GM19239 (cell line): ENCODE results near the gene ACADS.

ENCODE experiments used
- DNase-seq: peaks from one replicate; pipeline ENCODE4 v3.0.0; 2011; ENCODE audit warnings: low spot score; ENCODE audit not compliant: insufficient read length
- FAIRE-seq: peaks from 2 replicates; lab custom pipeline; 2011; peaks lifted over from hg19 to GRCh38; lab: Jason Lieb, UNC

ACADS gene, protein sequence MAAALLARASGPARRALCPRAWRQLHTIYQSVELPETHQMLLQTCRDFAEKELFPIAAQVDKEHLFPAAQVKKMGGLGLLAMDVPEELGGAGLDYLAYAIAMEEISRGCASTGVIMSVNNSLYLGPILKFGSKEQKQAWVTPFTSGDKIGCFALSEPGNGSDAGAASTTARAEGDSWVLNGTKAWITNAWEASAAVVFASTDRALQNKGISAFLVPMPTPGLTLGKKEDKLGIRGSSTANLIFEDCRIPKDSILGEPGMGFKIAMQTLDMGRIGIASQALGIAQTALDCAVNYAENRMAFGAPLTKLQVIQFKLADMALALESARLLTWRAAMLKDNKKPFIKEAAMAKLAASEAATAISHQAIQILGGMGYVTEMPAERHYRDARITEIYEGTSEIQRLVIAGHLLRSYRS

DNA sequence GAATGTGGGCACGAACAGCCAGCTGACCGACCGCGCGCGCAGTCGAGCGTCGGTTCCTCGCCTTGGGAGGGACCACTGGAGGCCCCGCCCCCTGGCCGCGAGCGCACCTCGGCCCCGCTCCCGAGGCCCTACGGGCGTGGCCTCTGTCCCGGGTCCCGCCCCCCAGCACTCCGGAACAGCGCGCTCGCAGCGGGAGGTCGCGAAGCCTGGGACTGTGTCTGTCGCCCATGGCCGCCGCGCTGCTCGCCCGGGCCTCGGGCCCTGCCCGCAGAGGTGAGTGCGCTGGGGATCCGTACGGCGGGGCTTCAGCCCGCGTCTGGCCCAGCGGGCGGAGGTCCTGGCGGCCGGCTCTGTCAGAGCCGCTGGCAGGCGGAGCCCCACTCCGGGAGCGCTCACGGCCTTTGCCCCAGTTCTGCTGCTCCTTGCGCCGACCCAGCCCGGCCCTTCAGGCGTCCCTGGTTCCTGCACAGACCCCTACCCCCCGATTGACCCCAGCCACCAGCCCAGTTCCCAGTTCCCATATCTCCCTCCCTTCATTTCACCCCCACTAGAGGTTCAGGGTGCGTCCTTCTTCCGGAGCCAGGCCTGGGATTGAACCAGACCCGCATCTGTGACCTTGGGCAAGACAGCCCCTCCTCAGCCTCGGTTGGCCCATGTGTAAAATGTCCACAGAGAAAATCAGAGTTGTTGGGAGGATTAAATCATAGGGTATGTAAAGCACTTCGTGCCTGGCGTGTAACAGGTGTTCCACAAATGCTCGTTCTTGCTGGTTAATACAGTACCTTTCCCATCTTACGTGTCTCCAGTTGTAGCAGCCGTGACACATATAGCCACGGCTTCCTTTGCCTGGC, at the start of gene ACADS:
ACADS (plus strand) TSS at position 168 of the 851 bp plus-strand sequence; CDS start at position 228, 60 bp downstream.
- FAIRE-seq (peak; percentile 82), DNase-seq (peak; percentile 99)

DNA sequence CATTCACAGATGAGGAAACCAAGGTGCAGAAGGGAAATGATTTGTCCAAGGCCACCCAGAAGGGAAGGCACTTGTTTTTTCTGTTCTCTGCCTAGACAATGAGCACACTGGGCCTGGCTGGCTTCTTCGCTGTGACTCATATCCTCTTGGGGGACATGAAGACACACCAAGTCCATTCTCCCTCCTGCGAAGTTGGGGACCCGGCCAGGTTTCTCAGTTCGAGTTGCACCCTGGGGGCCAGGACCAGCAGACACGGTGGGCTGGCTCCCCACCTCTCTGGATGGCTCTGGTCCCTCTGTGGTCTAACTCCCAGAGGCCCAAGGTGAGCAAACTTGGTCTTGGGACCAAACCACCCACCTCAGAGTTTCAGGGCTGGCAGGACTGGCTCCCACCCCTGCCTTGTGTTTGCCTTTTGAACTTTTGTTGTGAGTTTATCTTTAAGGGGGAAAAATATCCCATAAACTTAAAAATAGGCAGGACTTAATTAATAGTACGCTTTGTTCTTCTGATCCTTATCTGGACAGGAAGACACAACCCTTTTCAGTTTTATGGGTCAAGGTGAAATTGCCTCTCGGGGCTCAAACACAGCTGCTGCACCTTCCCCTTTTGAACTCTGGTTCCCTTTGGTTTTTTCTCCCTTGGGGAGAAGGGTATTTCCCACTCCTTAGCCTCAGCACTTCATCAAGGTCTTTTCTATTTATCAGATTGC, 47.7 kb upstream of the ACADS start:
- FAIRE-seq (peak; percentile 94), DNase-seq (no peak)

GRCh38 chr12:120678572-120678971, 47.1 kb upstream of the ACADS start:
- no peak for FAIRE-seq

DNA sequence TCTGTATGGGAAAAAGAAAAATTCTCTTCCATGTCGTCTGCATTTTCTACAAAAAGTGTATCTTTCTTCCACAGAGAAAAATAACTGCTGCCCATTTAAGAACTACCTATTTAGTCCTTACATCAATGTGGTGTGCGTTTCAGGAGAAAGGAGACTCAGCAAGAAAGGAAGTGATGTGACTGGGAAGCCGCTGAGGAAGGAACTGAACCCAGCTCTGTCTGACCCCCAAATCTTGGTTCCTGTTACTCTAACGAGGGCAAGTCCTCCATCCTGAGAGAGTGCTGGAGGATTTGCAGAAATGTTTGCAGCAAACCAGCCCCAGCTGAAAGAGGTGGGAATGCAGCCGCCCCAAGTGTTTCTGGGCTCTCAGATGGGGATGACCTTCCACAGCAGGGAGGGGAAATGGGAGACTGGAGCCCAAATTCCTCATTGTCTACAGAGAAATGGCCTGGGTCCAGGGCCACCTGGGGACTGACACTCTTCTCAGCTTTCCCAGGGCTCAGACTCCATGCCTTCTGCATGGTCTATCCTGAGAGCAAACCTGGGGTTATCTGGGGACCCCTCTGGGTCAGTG, 45.4 kb upstream of the ACADS start:
- FAIRE-seq, result peak; percentile 91
- DNase-seq, result no peak

More at GRCh38 chr12:120678572-120678971, 47.1 kb upstream of the ACADS start:
- no peak for DNase-seq

- DNase-seq, result no peak
- FAIRE-seq, result no peak
Measured at GRCh38 chr12:120684523-120684932, 41.1 kb upstream of the ACADS start.

DNA sequence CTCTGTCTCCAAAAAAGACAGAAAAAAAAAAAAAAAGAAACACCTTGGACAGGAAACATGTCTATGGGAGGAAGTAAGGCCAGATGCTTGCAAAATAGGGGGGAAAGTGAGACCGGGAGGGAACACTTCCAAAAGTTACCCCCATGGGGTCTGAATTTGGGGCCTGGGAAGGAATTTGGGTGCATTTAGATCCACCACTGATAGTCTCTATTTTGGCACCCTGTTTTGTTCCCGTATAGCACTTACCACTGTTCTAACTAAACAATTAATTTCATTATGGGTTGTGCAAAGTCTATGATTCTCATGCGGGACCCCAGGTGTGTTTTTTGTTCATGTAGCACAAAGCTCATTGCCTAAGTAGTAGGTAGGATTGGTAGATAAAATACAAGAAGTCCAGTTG, 40.1 kb upstream of the ACADS start:
- DNase-seq, result no peak
- FAIRE-seq, result no peak

GRCh38 chr12:120686151-120686689, 39.4 kb upstream of the ACADS start:
- peak; percentile 52 for DNase-seq
- FAIRE-seq, result no peak

DNA sequence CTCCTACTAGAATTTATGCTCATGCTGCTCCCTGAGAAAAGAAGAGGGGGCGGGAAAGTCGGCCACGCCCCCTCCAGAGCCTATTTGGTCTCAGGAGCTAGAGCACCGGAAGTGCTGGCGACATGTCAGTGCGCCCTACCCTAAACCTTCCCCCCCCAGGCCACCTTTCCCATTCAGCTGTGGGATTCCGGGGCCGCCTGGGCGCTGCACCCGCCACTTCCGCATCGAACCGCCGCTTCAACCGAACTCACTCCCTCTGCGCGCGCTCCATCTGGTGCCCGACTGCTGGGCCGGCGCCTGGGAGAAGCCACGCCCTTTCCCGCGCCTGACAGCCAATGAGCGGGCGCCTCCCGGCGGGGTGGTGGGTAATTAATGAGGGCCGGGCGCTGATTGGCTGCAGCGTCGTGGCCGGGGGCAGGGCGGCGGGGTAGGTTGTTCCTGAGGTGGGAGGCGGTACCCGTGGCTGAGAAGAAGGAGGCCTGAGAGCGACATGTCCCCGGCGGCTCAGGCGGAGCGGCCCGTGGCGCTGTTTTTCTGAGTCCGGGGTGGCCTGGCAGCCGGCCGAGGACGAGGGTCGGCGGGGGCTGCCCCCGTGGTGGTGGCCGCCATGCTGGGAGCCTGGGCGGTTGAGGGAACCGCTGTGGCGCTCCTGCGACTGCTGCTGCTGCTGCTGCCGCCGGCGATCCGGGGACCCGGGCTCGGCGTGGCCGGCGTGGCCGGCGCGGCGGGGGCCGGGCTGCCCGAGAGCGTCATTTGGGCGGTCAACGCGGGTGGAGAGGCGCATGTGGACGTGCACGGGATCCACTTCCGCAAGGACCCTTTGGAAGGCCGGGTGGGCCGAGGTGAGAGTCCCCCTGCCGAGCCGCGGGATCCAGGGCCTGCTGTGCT, 38.7 kb upstream of the ACADS start, which contains the start of gene MLEC:
MLEC (plus strand) TSS at position 460 of the 888 bp plus-strand sequence; CDS start at position 608, 148 bp downstream.
- DNase-seq (peak; percentile 75), FAIRE-seq (peak; percentile 92)

DNA sequence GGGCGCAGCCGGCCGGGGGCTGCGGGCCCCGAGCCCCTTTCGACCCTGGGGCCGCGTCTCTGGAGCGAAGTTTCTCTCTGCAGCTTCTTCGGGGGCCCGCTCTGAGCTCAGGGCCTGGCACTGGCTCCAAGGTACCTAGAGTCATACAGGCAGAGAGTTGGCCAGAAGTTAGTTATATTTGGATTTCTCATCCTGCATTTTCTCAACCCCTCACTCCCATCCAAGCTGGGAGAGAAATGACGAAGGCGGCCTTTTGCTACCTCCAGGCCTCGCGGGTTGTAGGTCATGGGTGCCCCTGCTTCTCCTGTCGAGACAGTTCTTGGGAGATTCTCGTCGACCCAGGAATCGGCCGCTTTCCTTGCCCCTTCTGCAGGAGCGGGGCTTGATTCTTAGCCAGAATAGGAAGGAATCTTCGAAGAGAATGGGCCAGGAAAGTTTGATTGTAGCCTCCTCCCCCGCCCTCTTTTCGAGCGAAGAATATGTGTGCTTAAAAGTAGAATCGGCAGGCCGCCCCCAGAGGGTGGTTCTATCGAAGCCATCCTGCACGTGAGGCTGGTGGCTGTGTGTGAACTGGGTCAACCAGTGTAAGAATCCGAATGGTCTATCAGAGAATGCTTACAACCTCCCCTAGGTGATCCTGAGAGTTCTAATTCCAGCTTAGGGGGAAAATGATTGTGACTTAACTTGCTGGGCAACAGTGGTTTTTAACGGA, 37.9 kb upstream of the ACADS start:
- peak; percentile 76 for FAIRE-seq
- no peak for DNase-seq

GRCh38 chr12:120688527-120689071, 37.0 kb upstream of the ACADS start:
- FAIRE-seq (peak; percentile 70), DNase-seq (no peak)

- FAIRE-seq (no peak), DNase-seq (no peak)
Measured at GRCh38 chr12:120689397-120690082, 36.1 kb upstream of the ACADS start.

- FAIRE-seq, result no peak
Measured at GRCh38 chr12:120690083-120690450, 35.6 kb upstream of the ACADS start.

GRCh38 chr12:120690978-120691377, 34.6 kb upstream of the ACADS start:
- no peak for DNase-seq
- no peak for FAIRE-seq

More at GRCh38 chr12:120690083-120690450, 35.6 kb upstream of the ACADS start:
- no peak for DNase-seq

DNA sequence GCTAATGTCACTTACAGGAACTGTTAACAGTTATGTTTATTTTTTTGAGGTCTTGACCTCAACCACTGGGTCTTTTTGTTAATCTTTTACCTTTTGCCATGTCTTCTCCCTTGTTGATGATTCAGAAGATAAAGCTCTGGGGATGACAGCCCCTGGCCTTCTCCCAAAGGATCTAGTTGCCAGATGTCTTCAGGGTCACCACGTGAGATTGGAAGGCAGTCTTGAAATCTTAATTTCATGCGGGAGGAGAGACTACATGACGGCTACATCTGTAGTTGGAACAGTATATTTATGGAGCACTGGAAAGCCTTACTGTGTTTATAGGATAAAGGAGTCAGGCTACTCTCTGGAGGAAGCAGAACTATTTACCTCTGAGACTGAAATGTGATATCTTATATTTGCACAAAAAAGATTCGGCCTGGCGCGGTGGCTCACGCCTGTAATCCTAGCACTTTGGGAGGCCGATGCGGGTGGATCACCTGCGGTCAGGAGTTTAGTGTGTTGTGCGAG, 33.0 kb upstream of the ACADS start:
- DNase-seq, result no peak

DNA sequence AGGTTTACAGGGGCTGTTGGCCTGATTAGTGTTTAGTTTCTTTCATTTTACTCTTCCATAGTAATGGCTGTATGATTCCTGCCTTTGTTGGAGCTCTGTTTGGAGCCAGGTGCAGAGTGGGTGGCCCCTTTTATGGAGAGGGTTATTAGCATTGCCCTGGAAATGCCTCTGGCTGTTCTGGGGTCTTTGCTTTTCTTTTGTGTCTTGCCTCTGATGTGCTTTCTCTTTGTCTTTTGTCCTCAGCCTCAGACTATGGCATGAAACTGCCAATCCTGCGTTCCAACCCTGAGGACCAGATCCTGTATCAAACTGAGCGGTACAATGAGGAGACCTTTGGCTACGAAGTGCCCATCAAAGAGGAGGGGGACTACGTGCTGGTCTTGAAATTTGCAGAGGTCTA, 31.8 kb upstream of the ACADS start:
- FAIRE-seq (no peak), DNase-seq (no peak)

More for the DNA sequence above, 33.0 kb upstream of the ACADS start:
- FAIRE-seq, result no peak

GRCh38 chr12:120696626-120697025, 29.0 kb upstream of the ACADS start:
- FAIRE-seq (no peak), DNase-seq (no peak)

DNA sequence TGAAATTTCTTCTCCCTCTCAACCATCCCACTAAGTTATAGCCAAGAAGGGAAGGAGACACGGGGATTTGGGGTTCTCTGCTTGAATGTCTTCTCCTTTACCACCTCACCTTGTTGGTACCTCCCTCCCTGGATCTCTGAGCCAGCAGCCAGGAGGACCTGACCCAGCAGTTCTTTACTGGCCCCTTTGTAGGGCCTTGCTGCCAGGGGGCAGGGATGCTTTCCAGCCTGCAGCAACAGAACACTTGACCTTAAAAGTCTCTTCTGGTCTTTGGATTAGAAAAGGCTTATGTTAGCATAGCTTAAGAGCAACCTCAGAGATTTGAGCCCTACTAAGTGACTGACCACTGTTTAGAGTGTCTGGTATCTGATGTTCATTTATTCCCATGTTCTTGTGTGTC, 28.3 kb upstream of the ACADS start:
- no peak for FAIRE-seq

More for the DNA sequence above, 28.3 kb upstream of the ACADS start:
- DNase-seq, result no peak
